Measurements from ENCODE around the gene SPINK4.
A peak's percentile ranks its signal among the peaks of the same experiment; 100 is the strongest.

SPINK4 gene

DNA sequence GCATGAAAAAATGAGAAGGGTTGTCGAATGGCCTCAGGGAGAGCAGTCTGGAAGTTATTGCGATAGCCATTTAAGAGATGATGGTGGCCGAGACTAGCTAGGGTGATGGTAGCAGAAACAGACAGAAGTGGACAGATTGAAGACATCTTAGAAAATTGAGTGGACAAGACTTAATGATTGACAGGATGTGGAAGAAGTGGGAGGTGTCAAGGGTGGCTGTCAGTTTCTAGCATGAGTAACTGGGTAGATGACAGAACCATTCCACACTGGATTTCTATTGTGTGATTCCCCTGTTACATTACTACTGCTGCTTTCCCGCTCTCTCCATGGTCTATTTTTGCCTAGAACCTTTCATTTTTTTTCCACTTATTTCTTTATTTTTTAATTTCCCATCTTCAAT lies 37.5 kb downstream of the SPINK4 start:
- no peak for DNase-seq (ENCODE audit: low read depth)
- TF ChIP-seq, protein P1, sequence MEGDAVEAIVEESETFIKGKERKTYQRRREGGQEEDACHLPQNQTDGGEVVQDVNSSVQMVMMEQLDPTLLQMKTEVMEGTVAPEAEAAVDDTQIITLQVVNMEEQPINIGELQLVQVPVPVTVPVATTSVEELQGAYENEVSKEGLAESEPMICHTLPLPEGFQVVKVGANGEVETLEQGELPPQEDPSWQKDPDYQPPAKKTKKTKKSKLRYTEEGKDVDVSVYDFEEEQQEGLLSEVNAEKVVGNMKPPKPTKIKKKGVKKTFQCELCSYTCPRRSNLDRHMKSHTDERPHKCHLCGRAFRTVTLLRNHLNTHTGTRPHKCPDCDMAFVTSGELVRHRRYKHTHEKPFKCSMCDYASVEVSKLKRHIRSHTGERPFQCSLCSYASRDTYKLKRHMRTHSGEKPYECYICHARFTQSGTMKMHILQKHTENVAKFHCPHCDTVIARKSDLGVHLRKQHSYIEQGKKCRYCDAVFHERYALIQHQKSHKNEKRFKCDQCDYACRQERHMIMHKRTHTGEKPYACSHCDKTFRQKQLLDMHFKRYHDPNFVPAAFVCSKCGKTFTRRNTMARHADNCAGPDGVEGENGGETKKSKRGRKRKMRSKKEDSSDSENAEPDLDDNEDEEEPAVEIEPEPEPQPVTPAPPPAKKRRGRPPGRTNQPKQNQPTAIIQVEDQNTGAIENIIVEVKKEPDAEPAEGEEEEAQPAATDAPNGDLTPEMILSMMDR (IDR thresholded peaks at IDR 0.05; ENCODE audit: control insufficient read depth, extremely low read depth, insufficient read depth), result no peak

DNA sequence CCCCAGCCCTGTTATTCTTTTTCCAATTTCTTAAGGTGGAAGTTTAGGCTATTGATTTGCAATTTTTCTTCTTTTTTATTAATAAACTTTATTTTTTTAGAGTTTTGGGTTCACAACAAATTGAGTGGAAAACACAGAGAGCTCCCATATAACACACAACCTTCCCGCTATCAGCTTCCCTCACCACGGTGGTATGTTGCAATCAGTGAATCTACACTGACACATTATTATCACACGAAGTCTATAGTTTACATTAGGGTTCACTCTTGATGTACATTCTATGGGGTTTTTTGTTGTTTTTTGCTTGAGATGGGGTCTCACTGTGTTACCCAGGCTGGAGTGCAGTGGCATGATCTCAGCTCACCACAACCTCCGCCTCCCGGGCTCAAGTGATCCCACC lies 45.5 kb downstream of the SPINK4 start:
- no peak overlapping the region for H3K4me3 ChIP-seq (ENCODE audit: low read depth, low read length)
- DNase-seq (ENCODE audit: low read depth), result no peak
- TF ChIP-seq, protein P1 (IDR thresholded peaks at IDR 0.05; ENCODE audit: control insufficient read depth, extremely low read depth, insufficient read depth), result no peak

More for the DNA sequence above, 37.5 kb downstream of the SPINK4 start:
- no peak overlapping the region for H3K4me3 ChIP-seq (ENCODE audit: low read depth, low read length)

GRCh38 chr9:33287087-33287490 lies 47.1 kb downstream of the SPINK4 start:
- TF ChIP-seq, protein P1 (IDR thresholded peaks at IDR 0.05; ENCODE audit: control insufficient read depth, extremely low read depth, insufficient read depth), result peak; percentile 73
- DNase-seq (ENCODE audit: low read depth), result peak; percentile 66
- no peak overlapping the region for H3K4me3 ChIP-seq (ENCODE audit: low read depth, low read length)

GRCh38 chr9:33288235-33288634 lies 48.3 kb downstream of the SPINK4 start:
- TF ChIP-seq, protein P1 (IDR thresholded peaks at IDR 0.05; ENCODE audit: control insufficient read depth, extremely low read depth, insufficient read depth), result no peak
- no peak for DNase-seq (ENCODE audit: low read depth)

DNA sequence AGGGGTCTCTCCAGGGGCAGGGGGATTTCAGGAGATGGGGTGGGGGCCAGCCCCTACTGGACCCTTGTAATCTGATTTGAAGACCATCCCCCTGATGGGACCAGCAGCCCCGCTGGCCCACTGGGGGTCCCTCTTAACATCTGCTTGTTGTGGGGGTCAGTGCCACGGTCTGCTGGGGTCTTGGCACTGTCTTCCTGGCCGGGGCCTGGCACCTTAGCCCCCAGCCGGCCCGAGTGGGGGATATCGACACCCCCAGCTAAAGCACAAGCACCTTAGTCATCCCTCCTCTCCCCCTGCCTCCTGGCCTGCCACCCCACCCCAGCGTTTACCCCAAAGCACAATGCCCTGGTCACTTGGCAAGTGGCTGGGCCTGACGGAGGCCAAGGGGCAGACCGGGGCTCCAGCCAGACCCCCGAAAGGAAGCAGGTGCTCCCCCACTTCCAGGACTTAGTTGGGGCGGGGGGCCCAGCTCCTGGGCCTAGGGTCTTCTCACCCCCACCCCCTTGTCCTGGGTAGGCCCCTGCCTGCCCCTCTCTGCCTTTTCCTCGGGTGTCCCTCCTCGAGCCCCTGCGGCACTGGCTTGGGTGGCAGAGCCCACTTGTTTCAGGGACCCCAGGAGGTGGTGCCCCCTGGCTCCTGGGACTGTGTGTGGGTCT lies 49.0 kb downstream of the SPINK4 start:
- peak overlapping the region; percentile 95 for H3K4me3 ChIP-seq (ENCODE audit: low read depth, low read length)
- TF ChIP-seq, protein P1 (IDR thresholded peaks at IDR 0.05; ENCODE audit: control insufficient read depth, extremely low read depth, insufficient read depth), result no peak
- DNase-seq (ENCODE audit: low read depth), result no peak

More at GRCh38 chr9:33288235-33288634, 48.3 kb downstream of the SPINK4 start:
- H3K4me3 ChIP-seq (ENCODE audit: low read depth, low read length), result no peak overlapping the region

DNA sequence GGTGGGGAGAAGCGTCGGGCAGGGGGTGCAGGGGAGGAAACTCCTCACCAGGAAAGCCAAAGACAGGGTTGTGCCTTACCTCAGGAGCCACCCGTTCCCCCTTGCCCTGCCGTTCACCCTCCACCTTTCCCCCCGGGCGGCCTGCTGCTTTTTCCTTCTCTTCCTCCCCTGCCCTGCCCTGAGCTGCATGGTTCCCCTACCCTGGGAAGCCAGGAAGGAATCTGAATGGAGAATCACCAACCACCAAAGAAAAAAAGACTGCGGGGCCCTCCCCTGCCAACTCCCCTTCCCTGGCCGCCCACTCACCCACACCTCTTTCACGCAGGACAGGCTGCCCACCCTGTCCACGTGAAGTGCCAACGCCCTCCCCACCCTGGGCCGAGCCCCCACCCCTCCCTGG lies 49.5 kb downstream of the SPINK4 start:
- DNase-seq (ENCODE audit: low read depth), result no peak
- TF ChIP-seq, protein P1 (IDR thresholded peaks at IDR 0.05; ENCODE audit: control insufficient read depth, extremely low read depth, insufficient read depth), result no peak
- peak overlapping the region; percentile 95 for H3K4me3 ChIP-seq (ENCODE audit: low read depth, low read length)

DNA sequence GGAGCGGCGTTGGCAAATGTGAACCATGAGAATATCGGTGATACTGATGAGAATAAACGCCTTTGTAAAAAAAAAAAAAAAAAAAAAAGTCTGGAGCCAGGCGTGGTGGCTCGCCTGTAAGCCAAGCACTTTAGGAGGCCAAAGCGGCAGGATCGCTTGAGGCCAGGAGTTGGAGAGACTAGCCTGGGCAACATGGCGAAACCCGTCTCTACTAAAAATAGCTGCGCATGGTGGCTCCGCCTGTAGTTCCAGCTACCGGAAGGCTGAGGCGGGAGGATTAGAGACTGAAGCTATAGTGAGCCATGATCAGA lies 49.9 kb downstream of the SPINK4 start:
- TF ChIP-seq, protein P1 (IDR thresholded peaks at IDR 0.05; ENCODE audit: control insufficient read depth, extremely low read depth, insufficient read depth), result no peak
- DNase-seq (ENCODE audit: low read depth), result no peak
- H3K4me3 ChIP-seq (ENCODE audit: low read depth, low read length), result peak overlapping the region; percentile 95
